ENCODE measurements around the gene MYOZ2.

GRCh38 chr4:119105605-119106004, 30.0 kb upstream of the MYOZ2 start:
- TF ChIP-seq CTCF (IDR thresholded peaks at IDR 0.05), result no peak
- TF ChIP-seq POLR2A (IDR thresholded peaks at IDR 0.05), result no peak

All from tibial nerve (tissue), 3 donors.